Hepatocyte (in vitro differentiated cells): ENCODE results near the gene OR5K4.

Experiments used
- EZH2 ChIP-seq: fragments of 200-600 bp; sonication (generic); IDR thresholded peaks from 2 replicates; pipeline ENCODE4 v1.6.1; 2016; ENCODE audit warnings: antibody characterized with exemption, mild to moderate bottlenecking, borderline replicate concordance
- EZH2phosphoT487 ChIP-seq: fragments of 200-600 bp; sonication (generic); IDR thresholded peaks from one replicate; pipeline ENCODE4 v1.6.1; 2018; ENCODE audit warnings: antibody characterized with exemption, mild to moderate bottlenecking, low read depth, moderate library complexity; ENCODE audit not compliant: unreplicated experiment, severe bottlenecking
- TF ChIP-seq, protein P1 (sequence below): fragments of 200-600 bp; sonication (generic); IDR thresholded peaks from 2 replicates; pipeline ENCODE4 v1.5.1; 2016; ENCODE audit warnings: antibody characterized with exemption, mild to moderate bottlenecking; ENCODE audit not compliant: poor library complexity

DNA sequence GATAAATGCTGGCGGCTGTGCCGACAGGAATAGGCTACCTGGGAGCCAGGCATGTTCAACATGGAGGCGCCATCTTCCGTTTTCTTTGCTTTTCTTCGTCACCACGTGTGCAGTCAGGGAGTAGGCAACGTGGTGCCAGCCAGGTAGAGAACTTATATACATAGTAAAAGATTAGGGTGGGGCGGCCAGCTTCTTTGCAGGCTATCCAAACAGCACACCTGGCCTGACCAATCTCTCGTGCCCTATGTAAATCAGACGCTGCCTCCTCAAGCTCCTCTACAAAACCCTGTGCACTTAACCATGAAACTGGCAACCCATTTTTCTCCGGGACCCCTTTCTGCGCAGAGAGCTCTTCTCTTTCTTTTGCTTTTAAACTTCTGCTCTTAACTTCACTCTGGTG lies 28.6 kb upstream of the OR5K4 start:
- TF ChIP-seq, protein P1, sequence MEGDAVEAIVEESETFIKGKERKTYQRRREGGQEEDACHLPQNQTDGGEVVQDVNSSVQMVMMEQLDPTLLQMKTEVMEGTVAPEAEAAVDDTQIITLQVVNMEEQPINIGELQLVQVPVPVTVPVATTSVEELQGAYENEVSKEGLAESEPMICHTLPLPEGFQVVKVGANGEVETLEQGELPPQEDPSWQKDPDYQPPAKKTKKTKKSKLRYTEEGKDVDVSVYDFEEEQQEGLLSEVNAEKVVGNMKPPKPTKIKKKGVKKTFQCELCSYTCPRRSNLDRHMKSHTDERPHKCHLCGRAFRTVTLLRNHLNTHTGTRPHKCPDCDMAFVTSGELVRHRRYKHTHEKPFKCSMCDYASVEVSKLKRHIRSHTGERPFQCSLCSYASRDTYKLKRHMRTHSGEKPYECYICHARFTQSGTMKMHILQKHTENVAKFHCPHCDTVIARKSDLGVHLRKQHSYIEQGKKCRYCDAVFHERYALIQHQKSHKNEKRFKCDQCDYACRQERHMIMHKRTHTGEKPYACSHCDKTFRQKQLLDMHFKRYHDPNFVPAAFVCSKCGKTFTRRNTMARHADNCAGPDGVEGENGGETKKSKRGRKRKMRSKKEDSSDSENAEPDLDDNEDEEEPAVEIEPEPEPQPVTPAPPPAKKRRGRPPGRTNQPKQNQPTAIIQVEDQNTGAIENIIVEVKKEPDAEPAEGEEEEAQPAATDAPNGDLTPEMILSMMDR: no peak
- TF ChIP-seq EZH2phosphoT487 (no peak), EZH2 (no peak)
